ENCODE results near the gene AFF3. TPM values are rescaled to one million over a fixed set of nuclear protein-coding genes. Genes with fewer than 3 reads are reported as not detected.

The AFF3 gene
- total RNA-seq, 1 experiment from 2014 or later: 0.22 TPM

DNA sequence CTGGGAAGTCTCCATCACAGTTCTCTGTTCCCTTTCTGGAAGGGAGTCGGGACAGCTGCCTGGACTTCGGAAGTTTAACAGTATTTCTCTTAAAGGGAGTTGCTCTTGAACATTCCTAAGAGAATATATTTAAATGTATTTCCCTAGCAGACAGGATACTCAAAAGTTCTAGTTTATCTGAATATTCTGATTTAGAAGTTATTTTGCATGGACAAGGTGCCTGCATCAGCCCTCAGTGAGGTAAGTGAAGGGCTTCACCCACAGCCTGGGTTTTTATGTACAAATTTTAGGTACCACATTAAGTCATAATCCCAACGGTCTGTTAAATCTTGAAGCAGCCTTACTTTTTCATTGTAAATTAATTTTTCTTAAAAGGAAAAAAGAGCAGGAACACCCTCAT, 587.5 kb downstream of the AFF3 start:
- no peak overlapping the region for H3K14ac ChIP-seq (ENCODE audit: insufficient read depth, low read length)
- no peak overlapping the region for H3T11ph ChIP-seq (ENCODE audit: low read length)
- H3K4ac ChIP-seq (ENCODE audit: low read depth, low read length): no peak overlapping the region
- no peaks in the 10 kb centered on the region; a peak in 1 of 5 replicates for H3K9me3 Mint-ChIP-seq
- H2AK5ac ChIP-seq (ENCODE audit: insufficient read length, low read length): no peak overlapping the region
- peaks cover 3% of the 10 kb centered on the region; the same call in 1 of the 2 replicates for H3K4me1 ChIP-seq (ENCODE audit: insufficient read depth, low read length)
- H4K91ac ChIP-seq (ENCODE audit: insufficient read length, low read depth, low read length): no peak overlapping the region
- H3K79me1 ChIP-seq (ENCODE audit: insufficient read depth, low read depth, low read length, poor library complexity, severe bottlenecking): no peaks in the 10 kb centered on the region
- no peak overlapping the region for H3K9ac ChIP-seq (ENCODE audit: extremely low read depth, insufficient read length, low read length)
- WGBS (ENCODE audit: extremely low coverage, insufficient read length, low lambda C conversion rate): no CpG with 5 or more reads among the region's 3 CpGs
- no peaks in the 10 kb centered on the region for H3K79me2 ChIP-seq (ENCODE audit: insufficient read depth, low read length)
- H2BK20ac ChIP-seq (ENCODE audit: low read depth, low read length, poor library complexity, severe bottlenecking): no peak overlapping the region
- H3K27ac Mint-ChIP-seq: no peak overlapping the region
- no peaks in the 10 kb centered on the region for H3K36me3 Mint-ChIP-seq (ENCODE audit: insufficient read depth in 1 of 3, low read depth in 3 of 3)
- DNase-seq: no peak
- no peak overlapping the region for H3K18ac ChIP-seq (ENCODE audit: insufficient read length, low read depth, low read length)
- H3K4me3 Mint-ChIP-seq: no peak overlapping the region; a peak in 1 of 5 replicates
- no peak overlapping the region for H2BK120ac ChIP-seq (ENCODE audit: low read depth, low read length, poor library complexity, severe bottlenecking)
- no peak overlapping the region for H2AFZ ChIP-seq (ENCODE audit: low read length)
- H2BK15ac ChIP-seq (ENCODE audit: low read depth, low read length): no peak overlapping the region
- no peaks in the 10 kb centered on the region for H3K27me3 ChIP-seq (ENCODE audit: insufficient read depth, low read length)
- TF ChIP-seq, protein P1, sequence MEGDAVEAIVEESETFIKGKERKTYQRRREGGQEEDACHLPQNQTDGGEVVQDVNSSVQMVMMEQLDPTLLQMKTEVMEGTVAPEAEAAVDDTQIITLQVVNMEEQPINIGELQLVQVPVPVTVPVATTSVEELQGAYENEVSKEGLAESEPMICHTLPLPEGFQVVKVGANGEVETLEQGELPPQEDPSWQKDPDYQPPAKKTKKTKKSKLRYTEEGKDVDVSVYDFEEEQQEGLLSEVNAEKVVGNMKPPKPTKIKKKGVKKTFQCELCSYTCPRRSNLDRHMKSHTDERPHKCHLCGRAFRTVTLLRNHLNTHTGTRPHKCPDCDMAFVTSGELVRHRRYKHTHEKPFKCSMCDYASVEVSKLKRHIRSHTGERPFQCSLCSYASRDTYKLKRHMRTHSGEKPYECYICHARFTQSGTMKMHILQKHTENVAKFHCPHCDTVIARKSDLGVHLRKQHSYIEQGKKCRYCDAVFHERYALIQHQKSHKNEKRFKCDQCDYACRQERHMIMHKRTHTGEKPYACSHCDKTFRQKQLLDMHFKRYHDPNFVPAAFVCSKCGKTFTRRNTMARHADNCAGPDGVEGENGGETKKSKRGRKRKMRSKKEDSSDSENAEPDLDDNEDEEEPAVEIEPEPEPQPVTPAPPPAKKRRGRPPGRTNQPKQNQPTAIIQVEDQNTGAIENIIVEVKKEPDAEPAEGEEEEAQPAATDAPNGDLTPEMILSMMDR (conservative IDR thresholded peaks at IDR 0.05): no peak
- H3K23ac ChIP-seq (ENCODE audit: insufficient read length, low read depth, low read length): no peak overlapping the region
- H4K8ac ChIP-seq (replicated peaks; ENCODE audit: insufficient read length, low read depth, low read length): no peak overlapping the region
- no peak overlapping the region for H4K5ac ChIP-seq (ENCODE audit: insufficient read length, low read depth, low read length)
- H3K27me3 Mint-ChIP-seq (ENCODE audit: low read depth): peaks cover 9% of the 10 kb centered on the region
- peak overlapping the region; percentile 58 for H3K4me2 ChIP-seq (ENCODE audit: insufficient read depth, insufficient read length, low read length)
- no peaks in the 10 kb centered on the region for H4K20me1 ChIP-seq (ENCODE audit: control insufficient read depth, insufficient read depth, insufficient read length)
- no peaks in the 10 kb centered on the region for H3K9me3 ChIP-seq (ENCODE audit: control insufficient read depth, low read depth, low read length)
- no peak overlapping the region for H2BK5ac ChIP-seq (ENCODE audit: insufficient read length, low read length)
- peaks cover 26 to 32% of the 10 kb centered on the region in 2 experiments for H3K4me1 Mint-ChIP-seq
- no peak overlapping the region for H2BK12ac ChIP-seq (ENCODE audit: insufficient read length, low read depth, low read length)
- peaks cover 4% of the 10 kb centered on the region for H3K23me2 ChIP-seq (ENCODE audit: insufficient read length, low read depth, low read length, poor library complexity, severe bottlenecking)
- no peak overlapping the region for H3K27ac ChIP-seq (ENCODE audit: insufficient read length, low read depth, low read length)
- no peak overlapping the region for H3K56ac ChIP-seq (ENCODE audit: insufficient read length, low read depth, low read length)
